ENCODE data around the gene PTH2R.
"Not testable (repeated sequence)": the region's sequence is repeated elsewhere in the genome, so short reads cannot be mapped to it uniquely, and the experiment has no call there.

Gene PTH2R, protein sequence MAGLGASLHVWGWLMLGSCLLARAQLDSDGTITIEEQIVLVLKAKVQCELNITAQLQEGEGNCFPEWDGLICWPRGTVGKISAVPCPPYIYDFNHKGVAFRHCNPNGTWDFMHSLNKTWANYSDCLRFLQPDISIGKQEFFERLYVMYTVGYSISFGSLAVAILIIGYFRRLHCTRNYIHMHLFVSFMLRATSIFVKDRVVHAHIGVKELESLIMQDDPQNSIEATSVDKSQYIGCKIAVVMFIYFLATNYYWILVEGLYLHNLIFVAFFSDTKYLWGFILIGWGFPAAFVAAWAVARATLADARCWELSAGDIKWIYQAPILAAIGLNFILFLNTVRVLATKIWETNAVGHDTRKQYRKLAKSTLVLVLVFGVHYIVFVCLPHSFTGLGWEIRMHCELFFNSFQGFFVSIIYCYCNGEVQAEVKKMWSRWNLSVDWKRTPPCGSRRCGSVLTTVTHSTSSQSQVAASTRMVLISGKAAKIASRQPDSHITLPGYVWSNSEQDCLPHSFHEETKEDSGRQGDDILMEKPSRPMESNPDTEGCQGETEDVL

DNA sequence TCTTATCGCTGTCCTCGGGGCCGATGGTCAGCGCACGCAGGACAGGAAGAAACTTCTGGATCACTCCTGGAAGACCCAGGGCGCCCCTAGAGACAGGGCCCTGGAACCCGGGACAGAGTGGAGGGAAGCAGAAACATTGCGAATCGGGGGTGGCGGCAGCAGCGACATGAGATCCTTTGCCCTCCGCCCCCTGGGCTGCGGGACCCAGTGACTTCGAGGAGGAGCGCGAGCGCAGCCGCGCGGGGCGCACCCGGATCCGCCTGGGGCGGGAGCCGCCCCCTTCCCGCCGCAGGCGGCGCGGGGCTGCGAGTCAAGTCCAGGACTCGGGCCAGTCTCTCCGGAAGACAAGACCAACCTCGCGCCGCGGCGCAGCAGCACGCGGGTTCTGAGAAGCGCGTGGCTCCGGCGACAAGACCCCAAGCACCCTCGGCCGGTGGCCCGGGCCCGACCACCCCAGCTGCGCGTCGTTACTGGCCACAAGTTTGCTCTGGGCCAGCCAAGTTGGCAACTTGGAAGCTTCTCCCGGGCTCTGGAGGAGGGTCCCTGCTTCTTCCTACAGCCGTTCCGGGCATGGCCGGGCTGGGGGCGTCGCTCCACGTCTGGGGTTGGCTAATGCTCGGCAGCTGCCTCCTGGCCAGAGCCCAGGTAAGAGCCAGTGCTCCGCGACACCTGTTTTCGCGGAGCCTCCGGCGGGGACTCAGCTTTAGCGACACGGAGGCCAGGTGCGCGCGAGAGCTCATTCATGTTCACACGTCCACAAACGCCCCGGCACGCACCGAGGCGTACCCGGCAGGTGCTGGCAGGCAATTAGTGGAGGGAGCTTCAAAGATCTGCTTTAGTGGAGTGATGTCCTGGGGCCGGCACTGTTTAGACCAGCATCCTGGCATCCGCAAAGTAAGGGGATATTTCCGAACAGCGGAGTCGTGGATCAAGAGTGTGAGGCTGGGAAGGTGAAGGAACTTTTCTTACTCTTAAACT, at the start of gene PTH2R:
PTH2R (plus strand) TSS at position 319 of the 978 bp plus-strand sequence; CDS start at position 571, 252 bp downstream.
- DNase-seq (ENCODE audit: low read depth in 2 of 2) = no peak

DNA sequence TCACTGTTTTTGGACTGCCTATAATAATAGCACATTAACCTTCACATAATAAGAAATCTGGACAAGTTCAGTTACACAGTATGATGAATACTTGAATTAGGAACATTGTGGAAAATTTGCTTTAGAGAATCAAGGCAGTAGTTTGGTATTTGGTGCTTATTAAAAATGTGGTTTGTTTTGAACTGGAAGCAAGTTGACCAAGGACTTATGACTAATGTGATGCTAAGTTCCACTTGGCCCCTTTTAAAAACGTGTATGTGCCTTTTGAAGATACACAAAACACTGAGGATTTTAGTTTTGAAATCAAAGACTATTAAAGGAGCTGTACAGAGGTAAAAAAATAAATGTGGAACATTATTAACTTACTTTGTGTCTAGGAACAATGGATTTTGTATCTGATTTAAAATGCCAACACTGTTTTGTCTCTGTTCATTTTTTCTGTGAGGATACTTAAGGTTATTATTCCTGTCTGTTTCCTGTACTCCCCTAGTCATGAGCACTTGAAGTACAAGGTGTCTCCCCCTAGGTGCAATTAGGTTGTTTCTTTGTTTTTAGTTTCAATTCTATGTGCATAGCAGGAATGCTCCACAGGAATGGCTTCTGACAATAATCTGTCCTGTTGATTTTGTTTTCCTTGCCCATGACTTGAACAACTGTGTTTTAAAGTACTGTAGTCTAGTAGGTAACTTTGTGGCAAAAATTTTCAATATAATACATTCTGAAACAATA, 49.6 kb upstream of the PTH2R start:
- DNase-seq (ENCODE audit: low read depth in 2 of 2) = no peak

DNA sequence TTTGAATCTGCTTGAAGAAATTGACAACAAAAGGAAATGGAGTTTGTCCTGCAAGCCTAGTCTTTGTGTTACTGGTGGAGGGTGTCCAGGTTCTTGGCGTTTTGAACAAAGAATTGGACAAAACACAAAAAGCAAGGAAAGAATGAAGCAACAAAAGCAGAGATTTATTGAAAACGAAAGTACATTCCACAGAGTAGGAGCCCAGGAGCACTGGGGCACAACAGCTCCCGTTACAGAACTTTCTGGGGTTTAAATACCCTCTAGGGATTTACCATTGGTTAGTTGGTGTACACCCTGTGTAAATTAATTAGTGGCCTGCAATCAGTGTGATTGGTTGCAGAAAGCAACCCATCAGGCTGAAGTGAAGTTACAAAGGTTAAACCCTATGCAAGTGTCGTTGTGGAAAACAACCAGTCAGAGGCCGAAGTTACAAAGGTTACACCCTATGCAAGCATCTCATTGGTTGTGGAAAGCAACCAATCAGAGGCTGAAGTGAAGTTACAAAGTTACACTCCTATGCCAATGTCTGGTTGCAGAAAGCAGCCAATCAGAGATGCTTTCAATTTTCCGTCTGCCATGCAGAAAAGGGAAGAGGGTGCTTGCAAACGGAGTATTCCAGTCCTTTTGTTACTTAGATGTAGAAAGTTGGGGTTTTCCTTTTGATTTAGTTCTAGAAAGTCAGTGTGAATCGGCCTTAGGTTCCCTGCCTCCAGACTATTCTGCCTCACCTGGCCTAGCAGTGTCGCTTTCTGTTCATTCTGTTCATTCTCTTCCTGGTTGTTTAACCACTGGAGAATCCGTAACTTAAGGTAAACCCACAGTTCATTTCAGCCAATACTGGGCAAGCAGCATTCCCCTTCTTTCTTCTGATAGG, 47.6 kb upstream of the PTH2R start:
- no peak for DNase-seq (ENCODE audit: low read depth in 2 of 2)

DNA sequence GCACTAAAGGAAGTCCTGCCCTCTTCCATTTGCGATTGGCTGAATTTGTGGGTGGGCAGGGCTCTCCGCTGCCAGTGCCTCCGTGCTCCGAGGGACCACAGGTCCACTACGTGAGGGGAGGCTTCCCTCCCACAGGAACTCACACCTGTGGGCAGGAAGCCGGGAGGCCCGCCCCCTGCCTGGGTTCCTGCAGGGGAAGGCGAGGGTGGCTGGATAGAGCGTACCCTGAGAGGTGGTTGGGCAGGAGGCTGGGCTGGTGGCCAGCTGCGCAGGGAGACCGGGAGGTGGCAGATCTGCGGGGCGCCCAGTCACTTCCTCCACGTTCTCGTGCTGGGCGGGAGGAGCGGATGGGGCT, 47.0 kb upstream of the PTH2R start:
- DNase-seq (ENCODE audit: low read depth in 2 of 2) = no peak

DNA sequence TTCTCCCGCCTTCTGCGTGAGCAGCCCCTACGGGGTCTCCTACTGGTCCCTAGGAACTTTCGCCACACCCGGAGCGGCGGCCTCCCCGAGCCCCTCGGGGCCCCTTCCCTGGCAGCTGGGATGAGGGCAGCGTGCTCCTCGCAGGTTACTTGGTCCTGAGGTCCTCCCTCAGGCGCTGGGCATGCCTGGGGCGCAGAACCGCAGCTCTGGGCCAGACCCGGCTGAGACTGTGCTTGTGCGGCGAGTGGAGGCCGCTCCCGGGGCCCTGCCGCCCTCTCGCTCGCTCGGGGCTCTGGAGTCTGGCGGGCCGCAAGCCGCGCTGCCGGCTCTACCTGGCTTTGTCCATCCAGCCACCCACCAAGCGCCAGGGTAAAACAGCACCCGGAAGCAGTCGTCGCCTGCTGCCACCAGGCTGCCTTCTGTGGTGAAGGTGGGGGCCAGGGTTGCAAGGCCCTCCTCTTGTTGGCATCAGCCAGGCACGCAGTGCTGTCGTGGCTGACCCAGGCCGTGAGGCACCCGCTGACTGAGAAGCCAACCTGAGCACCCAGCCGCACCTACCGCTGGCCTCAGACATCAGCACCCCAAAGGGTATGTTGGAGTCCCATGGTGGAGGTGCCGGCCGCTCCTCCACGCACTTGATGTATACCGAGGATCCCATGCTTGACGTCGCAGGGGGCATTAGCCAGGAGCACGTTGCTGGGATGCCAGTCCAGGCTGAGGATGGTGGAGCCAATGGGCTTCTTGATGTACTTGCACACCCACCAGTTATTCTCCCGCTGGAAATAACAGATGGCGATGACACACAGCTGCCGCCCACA, 46.1 kb upstream of the PTH2R start:
- no peak for DNase-seq (ENCODE audit: low read depth in 2 of 2)

DNA sequence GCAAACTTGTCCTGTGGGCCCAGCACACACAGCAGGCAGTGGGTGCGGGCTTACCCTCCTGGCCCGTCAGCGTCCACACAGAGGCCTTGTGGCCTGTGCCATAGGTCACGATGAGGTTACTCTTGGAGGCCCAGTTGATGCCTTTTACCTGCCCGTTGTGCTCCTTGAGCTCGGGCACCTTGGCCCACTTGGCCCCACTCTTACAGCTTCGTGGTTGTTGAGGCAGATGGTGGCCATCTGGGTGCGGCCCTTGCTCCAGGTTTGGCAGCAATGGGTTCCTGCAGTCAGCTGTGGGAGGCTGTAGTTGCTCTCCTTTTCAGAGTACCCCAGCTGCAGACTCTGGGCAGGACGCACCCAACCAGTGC, 45.5 kb upstream of the PTH2R start:
- no peak for DNase-seq (ENCODE audit: low read depth in 2 of 2)

DNA sequence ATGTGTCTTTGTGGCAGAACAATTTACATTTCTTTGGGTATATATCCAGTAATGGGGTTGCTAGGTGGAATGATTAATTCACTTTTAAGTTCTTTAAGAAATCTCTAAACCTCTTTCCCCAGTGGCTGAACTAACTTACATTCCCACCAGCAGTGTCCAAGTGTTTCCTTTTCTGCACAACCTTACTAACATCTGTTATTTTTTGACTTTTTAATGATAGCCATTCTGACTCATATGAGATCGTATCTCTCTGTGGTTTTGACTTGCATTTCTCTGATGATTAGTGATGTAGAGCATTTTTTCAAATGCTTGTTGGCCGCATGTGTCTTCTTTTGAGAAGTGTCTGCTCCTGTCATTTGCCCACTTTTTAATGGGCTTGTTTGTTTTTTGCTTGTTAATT, 43.1 kb upstream of the PTH2R start:
- peak; percentile 75 to 77 for DNase-seq (ENCODE audit: low read depth in 2 of 2)

DNA sequence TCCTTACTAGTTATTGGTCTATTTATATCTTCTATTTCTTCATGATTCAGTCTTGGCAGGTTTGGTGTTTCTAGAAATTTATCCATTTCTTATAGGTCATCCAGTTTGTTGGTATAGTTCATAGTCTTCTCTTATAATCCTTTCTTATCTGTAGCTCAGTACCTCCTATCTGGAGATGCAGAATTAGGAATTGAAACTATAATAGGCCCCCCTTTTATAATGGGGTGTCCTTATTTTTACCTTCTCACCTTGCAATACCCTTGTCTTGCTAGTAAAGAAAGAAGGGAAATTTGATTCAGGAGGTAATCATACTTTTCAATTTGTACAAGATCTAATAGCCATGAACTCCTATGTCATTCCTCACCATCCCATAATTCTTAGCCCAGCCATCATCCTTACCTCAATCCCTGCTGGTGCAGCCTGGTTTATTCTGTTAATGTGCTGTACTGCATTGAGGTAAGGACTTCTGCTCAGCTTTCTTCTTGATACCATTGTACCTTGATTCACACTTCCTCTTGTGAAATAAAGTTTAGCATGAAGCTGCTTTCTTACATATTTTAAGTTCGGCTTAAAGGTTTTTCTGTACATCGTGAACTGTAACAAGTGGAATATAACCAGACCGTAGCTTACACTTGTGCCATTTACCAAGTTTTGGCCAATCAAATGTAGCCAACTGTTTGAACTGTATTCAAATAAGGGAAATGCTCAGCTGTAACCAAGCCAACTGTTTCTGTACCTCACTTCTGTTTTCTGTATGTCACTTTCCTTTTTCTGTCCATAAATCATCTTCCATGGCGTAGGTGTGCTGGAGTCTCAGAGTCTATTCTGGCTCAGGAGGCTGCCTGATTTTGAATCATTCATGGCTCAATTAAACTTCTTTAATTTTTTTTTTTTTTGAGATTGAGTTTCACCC, 40.1 kb upstream of the PTH2R start:
- no peak for DNase-seq (ENCODE audit: low read depth in 2 of 2)

DNA sequence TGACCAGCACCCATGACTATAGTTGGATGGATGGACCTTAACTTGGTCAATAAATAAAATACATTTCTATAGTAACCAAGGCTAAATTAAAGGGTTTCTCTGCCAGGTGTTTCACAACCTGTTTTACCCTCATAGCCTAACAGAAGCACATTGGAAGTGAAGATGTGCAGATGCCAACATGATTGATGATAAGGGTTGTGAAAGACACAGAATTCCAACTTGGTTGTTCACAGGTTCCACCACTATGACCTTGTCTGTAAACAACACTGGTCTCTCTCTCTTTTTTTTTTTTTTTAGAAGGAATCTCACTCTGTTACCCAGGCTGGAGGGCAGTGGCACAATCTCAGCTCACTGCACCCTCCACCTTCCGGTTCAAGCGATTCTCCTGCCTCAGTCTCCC, 37.5 kb upstream of the PTH2R start:
- DNase-seq (ENCODE audit: low read depth in 2 of 2) = no peak

DNA sequence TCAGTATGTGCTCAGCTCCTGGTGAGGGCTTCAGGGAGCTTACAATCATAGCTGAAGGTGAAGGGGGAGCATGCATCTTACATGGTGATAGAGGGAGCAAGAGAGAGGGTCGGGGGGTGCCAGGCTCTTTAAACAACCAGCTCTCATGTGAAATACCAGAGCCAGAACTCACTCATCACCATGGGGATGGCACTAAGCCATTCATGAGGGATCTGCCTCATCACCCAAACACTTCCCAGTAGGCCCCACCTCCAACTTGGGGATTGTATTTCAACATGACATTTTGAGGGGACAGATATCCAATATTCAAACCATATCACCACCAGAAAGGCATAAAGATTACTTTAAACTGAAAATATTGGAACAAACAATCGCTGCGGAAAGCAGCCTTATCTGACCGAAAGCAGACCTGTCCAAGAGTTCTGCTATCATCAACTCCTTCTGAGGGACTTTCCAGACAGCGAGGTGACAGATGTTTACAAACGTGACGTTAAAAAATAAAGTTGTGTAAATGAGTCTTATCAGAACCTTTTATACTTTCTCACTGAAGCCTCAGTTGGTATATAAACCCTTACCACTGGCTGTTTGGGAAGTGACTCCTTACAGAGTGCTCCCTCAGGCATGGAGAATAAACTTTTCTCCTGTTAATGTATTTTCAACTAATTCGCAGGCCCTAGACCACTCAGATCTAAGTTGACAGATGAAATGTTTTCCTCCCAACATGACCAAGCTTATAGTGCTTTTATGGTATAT, 35.5 kb upstream of the PTH2R start:
- no peak for DNase-seq (ENCODE audit: low read depth in 2 of 2)

DNA sequence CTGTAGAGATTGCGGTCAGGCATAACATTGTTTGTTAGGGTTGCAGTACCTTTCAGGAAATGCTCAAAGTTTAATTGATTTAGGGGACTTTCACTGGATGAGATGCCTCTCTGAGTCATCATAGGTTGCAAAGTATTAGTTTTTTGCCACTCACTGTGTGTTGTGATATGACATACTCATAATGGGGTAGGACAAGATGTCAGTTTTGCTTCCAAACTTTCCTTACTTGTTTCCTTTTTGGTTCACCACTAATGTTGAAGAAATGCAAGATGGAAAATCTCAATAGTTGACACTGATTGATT, 35.0 kb upstream of the PTH2R start:
- DNase-seq (ENCODE audit: low read depth in 2 of 2) = no peak

DNA sequence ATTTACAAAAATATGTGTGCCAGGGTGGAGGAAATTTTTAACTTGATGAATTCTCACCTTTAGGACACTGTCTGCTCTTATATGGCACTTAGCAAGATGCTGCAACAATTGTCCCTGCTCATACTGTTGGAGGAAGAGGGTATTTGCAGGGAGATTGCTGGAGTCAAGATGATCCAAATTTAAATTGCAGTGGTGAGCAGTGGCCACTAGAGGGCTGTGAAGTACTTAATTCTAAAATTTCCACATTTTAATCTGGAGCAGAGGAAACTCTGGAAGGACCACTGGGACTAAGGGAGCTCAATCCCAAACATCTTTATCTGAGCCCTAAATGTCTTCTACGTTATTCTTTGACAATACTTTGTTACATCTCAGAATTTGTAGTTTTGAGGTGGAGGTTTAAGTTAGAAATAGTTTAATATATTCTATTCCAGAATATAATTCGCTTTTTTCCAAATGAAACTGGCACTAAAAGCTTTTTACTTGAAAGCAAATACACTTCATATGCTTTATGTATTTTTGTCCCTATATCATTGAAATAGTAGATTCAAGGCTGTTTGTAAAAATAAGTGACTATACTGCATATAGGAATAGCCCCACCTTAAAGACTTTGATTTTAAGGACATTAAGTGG, 33.0 kb upstream of the PTH2R start:
- DNase-seq (ENCODE audit: low read depth in 2 of 2) = peak; percentile 13 to 21

DNA sequence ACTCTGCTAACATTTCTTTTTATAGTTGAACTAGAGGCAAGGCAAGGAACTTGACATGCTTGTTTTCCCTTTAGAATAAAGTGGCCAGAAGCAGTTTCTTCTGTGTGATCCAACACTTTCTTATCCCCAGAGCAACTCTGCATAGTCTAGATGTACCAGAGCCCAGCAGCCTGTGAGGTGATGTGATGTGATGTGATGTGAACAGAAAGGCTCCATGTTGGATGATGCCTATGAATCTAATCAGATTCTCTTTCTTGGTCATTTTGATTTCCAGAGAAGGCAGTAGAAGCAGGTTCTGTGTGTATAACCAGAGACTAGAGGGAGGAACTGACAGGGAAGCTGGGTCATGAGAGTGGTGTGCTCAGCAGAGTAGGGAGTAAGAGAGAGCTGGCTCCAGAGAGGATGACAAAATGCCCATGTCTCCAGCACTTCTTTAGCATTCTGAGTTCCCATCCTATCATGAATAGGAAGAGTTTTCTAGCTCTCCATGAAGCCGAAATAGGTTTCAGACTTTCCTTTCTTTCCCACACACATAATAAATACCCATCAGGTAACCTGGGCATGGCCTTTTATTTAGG, 31.0 kb upstream of the PTH2R start:
- no peak for DNase-seq (ENCODE audit: low read depth in 2 of 2)

DNA sequence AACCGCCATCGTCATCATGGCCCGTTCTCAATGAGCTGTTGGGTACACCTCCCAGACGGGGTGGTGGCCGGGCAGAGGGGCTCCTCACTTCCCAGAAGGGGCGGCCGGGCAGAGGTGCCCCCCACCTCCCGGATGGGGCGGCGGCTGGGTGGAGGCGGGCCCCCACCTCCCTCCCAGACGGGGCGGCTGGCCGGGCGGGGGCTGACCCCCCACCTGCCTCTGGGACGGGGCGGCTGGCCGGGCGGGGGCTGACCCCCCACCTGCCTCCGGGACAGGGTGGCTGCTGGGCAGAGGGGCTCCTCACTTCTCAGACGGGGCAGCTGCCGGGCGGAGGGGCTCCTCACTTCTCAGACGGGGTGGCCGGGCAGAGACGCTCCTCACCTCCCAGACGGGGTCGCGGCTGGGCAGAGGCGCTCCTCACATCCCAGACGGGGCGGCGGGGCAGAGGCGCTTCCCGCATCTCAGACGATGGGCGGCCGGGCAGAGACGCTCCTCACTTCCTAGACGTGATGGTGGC, 29.2 kb upstream of the PTH2R start:
- not testable (repeated sequence) for DNase-seq (ENCODE audit: low read depth in 2 of 2)

DNA sequence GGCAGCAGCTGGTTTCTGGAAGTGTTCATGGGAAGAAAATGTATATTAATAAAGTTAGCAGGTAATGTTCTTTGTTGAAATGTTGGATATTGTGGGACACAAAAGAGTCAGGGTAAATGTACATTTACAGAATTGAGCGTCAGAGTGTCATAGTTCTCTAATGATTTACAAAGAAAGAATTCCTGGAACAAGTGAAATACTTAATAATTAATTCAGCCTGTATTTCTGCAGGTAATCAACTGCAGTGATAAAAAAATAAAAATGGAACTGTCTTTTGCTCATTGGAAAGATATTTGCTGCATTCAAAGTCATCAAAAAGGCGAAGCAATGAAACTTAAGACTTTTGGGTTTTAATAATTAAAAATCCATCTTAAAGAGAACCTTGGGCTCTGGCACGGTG, 27.4 kb upstream of the PTH2R start:
- no peak for DNase-seq (ENCODE audit: low read depth in 2 of 2)

DNA sequence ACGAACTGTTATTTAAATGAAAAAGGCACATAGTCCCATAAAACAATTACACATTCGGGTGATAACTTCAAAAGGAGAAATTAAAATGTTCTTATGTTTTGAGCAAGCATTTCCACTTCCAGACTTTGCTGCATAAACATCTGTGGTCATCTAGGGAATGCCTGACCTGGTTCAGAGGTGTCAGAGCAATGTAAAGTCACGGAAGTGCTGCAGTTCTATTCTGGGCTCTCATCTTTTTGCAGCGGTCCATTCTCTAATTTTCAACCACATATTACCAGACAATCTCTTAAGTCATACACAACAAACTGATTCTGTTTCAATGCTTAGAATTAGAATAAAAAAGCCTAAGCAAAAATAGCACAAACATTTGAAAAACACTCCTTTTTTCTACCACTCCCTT, 22.0 kb upstream of the PTH2R start:
- DNase-seq (ENCODE audit: low read depth in 2 of 2) = no peak

DNA sequence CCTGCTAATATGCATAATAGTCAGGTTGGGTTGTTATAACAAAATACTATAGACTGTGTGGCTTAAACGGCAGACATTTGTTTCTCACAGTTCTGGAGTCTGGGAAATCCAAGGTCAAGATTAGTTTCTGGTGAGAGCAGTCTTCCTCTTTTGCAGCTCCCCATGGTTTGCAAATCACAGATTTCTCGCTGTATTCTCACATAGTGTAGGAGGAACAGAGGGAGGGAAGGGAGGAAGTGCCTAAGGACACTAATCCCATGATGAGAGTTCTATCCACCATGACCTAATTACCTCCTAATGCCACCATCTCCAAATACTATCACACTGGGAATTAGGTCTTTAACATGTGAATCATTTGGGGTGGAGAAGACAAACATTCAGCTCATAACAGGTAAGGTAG, 20.1 kb upstream of the PTH2R start:
- DNase-seq (ENCODE audit: low read depth in 2 of 2) = no peak

Data from fibroblast of skin of left biceps (primary cell).